Measurements from ENCODE around the gene RAP1GAP2. TPM values are rescaled to one million over a fixed set of nuclear protein-coding genes. Genes with fewer than 3 reads are reported as not detected.

The RAP1GAP2 gene
- total RNA-seq, 1 donor from 2014 or later, result 22.6 TPM

GRCh38 chr17:2924211-2924610 lies 128.0 kb downstream of the RAP1GAP2 start:
- Histone ChIP-seq H3K36me3 (no peaks in the 10 kb centered on the region), H3K4me1 (no peaks in the 10 kb centered on the region), H3K9me3 (no peaks in the 10 kb centered on the region), H3K27ac (no peak overlapping the region), H3K27me3 (no peaks in the 10 kb centered on the region), H3K4me3 (no peak overlapping the region)
- TF ChIP-seq, protein P1, sequence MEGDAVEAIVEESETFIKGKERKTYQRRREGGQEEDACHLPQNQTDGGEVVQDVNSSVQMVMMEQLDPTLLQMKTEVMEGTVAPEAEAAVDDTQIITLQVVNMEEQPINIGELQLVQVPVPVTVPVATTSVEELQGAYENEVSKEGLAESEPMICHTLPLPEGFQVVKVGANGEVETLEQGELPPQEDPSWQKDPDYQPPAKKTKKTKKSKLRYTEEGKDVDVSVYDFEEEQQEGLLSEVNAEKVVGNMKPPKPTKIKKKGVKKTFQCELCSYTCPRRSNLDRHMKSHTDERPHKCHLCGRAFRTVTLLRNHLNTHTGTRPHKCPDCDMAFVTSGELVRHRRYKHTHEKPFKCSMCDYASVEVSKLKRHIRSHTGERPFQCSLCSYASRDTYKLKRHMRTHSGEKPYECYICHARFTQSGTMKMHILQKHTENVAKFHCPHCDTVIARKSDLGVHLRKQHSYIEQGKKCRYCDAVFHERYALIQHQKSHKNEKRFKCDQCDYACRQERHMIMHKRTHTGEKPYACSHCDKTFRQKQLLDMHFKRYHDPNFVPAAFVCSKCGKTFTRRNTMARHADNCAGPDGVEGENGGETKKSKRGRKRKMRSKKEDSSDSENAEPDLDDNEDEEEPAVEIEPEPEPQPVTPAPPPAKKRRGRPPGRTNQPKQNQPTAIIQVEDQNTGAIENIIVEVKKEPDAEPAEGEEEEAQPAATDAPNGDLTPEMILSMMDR (IDR thresholded peaks at IDR 0.05), result no peak
- no peak for TF ChIP-seq POLR2A (IDR thresholded peaks at IDR 0.05)
- no peak for TF ChIP-seq POLR2AphosphoS5 (IDR thresholded peaks at IDR 0.05; ENCODE audit: insufficient read depth in 1 of 2, low read depth in 1 of 2)
- DNase-seq (ENCODE audit: extremely low spot score in 2 of 2), result no peak
- intact Hi-C loops (cut with DNase I), result no loop called here

DNA sequence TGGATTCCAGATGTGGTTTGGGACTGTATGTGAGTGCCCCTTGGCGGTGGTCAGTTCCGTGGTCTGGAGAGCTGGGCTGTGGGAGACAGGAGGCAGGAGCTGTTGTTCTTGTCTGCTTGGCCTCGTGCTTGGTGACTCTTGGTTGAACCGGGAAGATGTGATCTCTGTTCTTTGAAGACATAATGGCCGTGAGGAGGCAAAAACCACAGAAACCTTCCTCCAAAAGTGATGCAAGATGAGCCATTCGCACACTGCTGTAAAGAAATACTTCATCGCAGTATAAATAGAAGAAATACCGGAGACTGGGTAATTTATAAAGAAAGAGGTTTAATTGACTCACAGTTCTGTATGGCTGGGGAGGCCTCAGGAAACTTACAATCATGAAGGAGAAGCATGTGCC lies 128.8 kb downstream of the RAP1GAP2 start:
- H3K9me3 ChIP-seq, result no peaks in the 10 kb centered on the region
- TF ChIP-seq, protein P1 (IDR thresholded peaks at IDR 0.05), result no peak
- TF ChIP-seq POLR2A (IDR thresholded peaks at IDR 0.05), result no peak
- TF ChIP-seq POLR2AphosphoS5 (IDR thresholded peaks at IDR 0.05; ENCODE audit: insufficient read depth in 1 of 2, low read depth in 1 of 2), result no peak
- no peaks in the 10 kb centered on the region for H3K27me3 ChIP-seq
- no peaks in the 10 kb centered on the region for H3K36me3 ChIP-seq
- intact Hi-C loops (cut with DNase I), result no loop called here
- no peaks in the 10 kb centered on the region for H3K4me1 ChIP-seq
- H3K27ac ChIP-seq, result no peak overlapping the region
- no peak overlapping the region for H3K4me3 ChIP-seq
- no peak for DNase-seq (ENCODE audit: extremely low spot score in 2 of 2)

DNA sequence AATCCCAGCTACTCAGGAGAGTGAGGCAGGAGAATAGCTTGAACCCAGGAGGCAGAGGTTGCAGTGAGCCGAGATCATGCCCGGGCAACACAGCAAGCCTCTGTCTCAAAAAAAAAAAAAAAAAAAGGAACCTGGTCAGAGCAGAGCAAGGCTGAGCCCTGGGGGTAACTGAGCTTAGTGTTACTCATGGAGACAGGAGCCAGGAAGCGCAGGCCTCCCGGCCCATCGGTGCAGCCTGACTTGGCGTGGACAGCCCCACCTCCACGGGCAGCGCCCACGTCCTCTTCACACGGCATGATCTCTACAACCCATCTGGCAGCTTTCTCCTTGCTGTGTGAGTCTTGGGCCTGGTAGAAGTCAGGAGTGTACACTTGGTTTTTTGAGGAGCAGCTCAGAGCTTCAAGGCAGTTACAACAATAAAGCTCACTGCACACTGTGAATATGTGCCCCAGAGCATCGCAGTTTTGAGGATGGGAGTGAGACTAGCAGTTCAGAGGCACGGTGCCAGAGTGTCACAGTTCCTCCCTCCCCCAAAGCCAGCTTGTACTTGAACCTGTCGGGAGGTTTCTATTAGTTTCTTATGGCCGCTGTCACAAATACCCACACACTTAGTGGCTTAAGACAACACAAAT lies 129.9 kb downstream of the RAP1GAP2 start:
- no peaks in the 10 kb centered on the region for H3K9me3 ChIP-seq
- intact Hi-C loops (cut with DNase I), result no loop called here
- no peak for DNase-seq (ENCODE audit: extremely low spot score in 2 of 2)
- no peak overlapping the region for H3K27ac ChIP-seq
- TF ChIP-seq, protein P1 (IDR thresholded peaks at IDR 0.05), result no peak
- TF ChIP-seq POLR2AphosphoS5 (IDR thresholded peaks at IDR 0.05; ENCODE audit: insufficient read depth in 1 of 2, low read depth in 1 of 2) (no peak), POLR2A (IDR thresholded peaks at IDR 0.05) (no peak)
- no peaks in the 10 kb centered on the region for H3K4me1 ChIP-seq
- H3K27me3 ChIP-seq, result no peaks in the 10 kb centered on the region
- H3K4me3 ChIP-seq, result no peak overlapping the region
- H3K36me3 ChIP-seq, result no peaks in the 10 kb centered on the region

- Histone ChIP-seq H3K4me1 (no peaks in the 10 kb centered on the region), H3K36me3 (no peaks in the 10 kb centered on the region), H3K27me3 (no peaks in the 10 kb centered on the region), H3K9me3 (no peaks in the 10 kb centered on the region), H3K4me3 (no peak overlapping the region), H3K27ac (no peak overlapping the region)
- TF ChIP-seq, protein P1 (IDR thresholded peaks at IDR 0.05), result no peak
- no peak for TF ChIP-seq POLR2A (IDR thresholded peaks at IDR 0.05)
- DNase-seq (ENCODE audit: extremely low spot score in 2 of 2), result no peak
- intact Hi-C loops (cut with DNase I), result no loop called here
Observed at GRCh38 chr17:2928294-2928890, 132.2 kb downstream of the RAP1GAP2 start.

GRCh38 chr17:2929881-2930533 lies 133.8 kb downstream of the RAP1GAP2 start:
- no peaks in the 10 kb centered on the region for H3K36me3 ChIP-seq
- no peaks in the 10 kb centered on the region for H3K4me1 ChIP-seq
- intact Hi-C loops (cut with DNase I), result no loop called here
- H3K27ac ChIP-seq, result no peak overlapping the region
- no peak for DNase-seq (ENCODE audit: extremely low spot score in 2 of 2)
- TF ChIP-seq POLR2AphosphoS5 (IDR thresholded peaks at IDR 0.05; ENCODE audit: insufficient read depth in 1 of 2, low read depth in 1 of 2), result no peak
- no peak overlapping the region for H3K4me3 ChIP-seq
- no peaks in the 10 kb centered on the region for H3K27me3 ChIP-seq
- no peaks in the 10 kb centered on the region for H3K9me3 ChIP-seq
